HCEC 1CT (cell line): ENCODE results near the gene CPT1C.
"Not testable (repeated sequence)": the region's sequence is repeated elsewhere in the genome, so short reads cannot be mapped to it uniquely, and the experiment has no call there.

Source experiments
- DNase-seq: peaks from one replicate; pipeline ENCODE4 v3.0.0-alpha.2; 2017

CPT1C gene

GRCh38 chr19:49710372-49710951 is 19.5 kb downstream of the CPT1C start:
- DNase-seq = peak; percentile 73

- peak; percentile 82 for DNase-seq
These were observed 21.5 kb downstream of the CPT1C start for GRCh38 chr19:49712397-49712859.

GRCh38 chr19:49713236-49713845 is 22.4 kb downstream of the CPT1C start:
- DNase-seq = no peak

- DNase-seq = no peak
These were observed 25.2 kb downstream of the CPT1C start for GRCh38 chr19:49716154-49716553.

- DNase-seq = no peak
These were observed 27.6 kb downstream of the CPT1C start for GRCh38 chr19:49718511-49718910.

- no peak for DNase-seq
These were observed 28.1 kb downstream of the CPT1C start for GRCh38 chr19:49718991-49719390.

GRCh38 chr19:49719420-49719819 is 28.5 kb downstream of the CPT1C start:
- not testable (repeated sequence) for DNase-seq

- no peak for DNase-seq
These were observed 36.5 kb downstream of the CPT1C start for GRCh38 chr19:49727217-49728030.

GRCh38 chr19:49730166-49730565 is 39.2 kb downstream of the CPT1C start:
- DNase-seq = no peak

GRCh38 chr19:49738268-49738667 is 47.4 kb downstream of the CPT1C start:
- DNase-seq = no peak

GRCh38 chr19:49739098-49739497 is 48.2 kb downstream of the CPT1C start:
- no peak for DNase-seq

- DNase-seq = no peak
These were observed 49.0 kb downstream of the CPT1C start for GRCh38 chr19:49739933-49740332.

GRCh38 chr19:49741210-49741844 is 50.4 kb downstream of the CPT1C start:
- DNase-seq = peak; percentile 46

GRCh38 chr19:49744946-49745381 is 54.0 kb downstream of the CPT1C start:
- no peak for DNase-seq

- DNase-seq = no peak
These were observed 55.5 kb downstream of the CPT1C start for GRCh38 chr19:49746206-49746958.

- DNase-seq = no peak
These were observed 58.3 kb downstream of the CPT1C start for GRCh38 chr19:49749055-49749716.

- peak; percentile 15 for DNase-seq
These were observed 58.9 kb downstream of the CPT1C start for GRCh38 chr19:49749771-49750170.

GRCh38 chr19:49752701-49753100 is 61.8 kb downstream of the CPT1C start:
- DNase-seq = no peak

GRCh38 chr19:49755956-49756355 is 65.0 kb downstream of the CPT1C start:
- DNase-seq = no peak

GRCh38 chr19:49758292-49758691 is 67.4 kb downstream of the CPT1C start:
- DNase-seq = peak; percentile 15

GRCh38 chr19:49761249-49761624 is 70.3 kb downstream of the CPT1C start:
- DNase-seq = no peak
